ENCODE measurements around the gene EXD3. TPM values are rescaled to one million over a fixed set of nuclear protein-coding genes. Genes with fewer than 3 reads are reported as not detected.

Gene EXD3
- total RNA-seq, 1 experiment from 2014 or later, result 15.3 TPM

- Histone ChIP-seq H3K4me1 (ENCODE audit: insufficient read depth, low read length) (no peaks in the 10 kb centered on the region), H2BK5ac (ENCODE audit: insufficient read length, low read length) (no peak overlapping the region), H3T11ph (ENCODE audit: low read length) (no peak overlapping the region), H3K9me3 (ENCODE audit: control insufficient read depth, low read depth, low read length) (no peaks in the 10 kb centered on the region), H4K91ac (ENCODE audit: insufficient read length, low read depth, low read length) (no peak overlapping the region), H3K23ac (ENCODE audit: insufficient read length, low read depth, low read length) (no peak overlapping the region), H2BK20ac (ENCODE audit: low read depth, low read length, poor library complexity, severe bottlenecking) (no peak overlapping the region), H4K5ac (ENCODE audit: insufficient read length, low read depth, low read length) (no peak overlapping the region), H3K4ac (ENCODE audit: low read depth, low read length) (no peak overlapping the region), H3K79me2 (ENCODE audit: insufficient read depth, low read length) (no peaks in the 10 kb centered on the region), H2AK5ac (ENCODE audit: insufficient read length, low read length) (no peak overlapping the region), H3K23me2 (ENCODE audit: insufficient read length, low read depth, low read length, poor library complexity, severe bottlenecking) (peaks cover 9% of the 10 kb centered on the region), H3K79me1 (ENCODE audit: insufficient read depth, low read depth, low read length, poor library complexity, severe bottlenecking) (no peaks in the 10 kb centered on the region), H2BK120ac (ENCODE audit: low read depth, low read length, poor library complexity, severe bottlenecking) (no peak overlapping the region), H2AFZ (ENCODE audit: low read length) (no peak overlapping the region), H3K18ac (ENCODE audit: insufficient read length, low read depth, low read length) (no peak overlapping the region), H4K8ac (replicated peaks; ENCODE audit: insufficient read length, low read depth, low read length) (no peak overlapping the region), H3K4me2 (ENCODE audit: insufficient read depth, insufficient read length, low read length) (peak overlapping the region; percentile 50), H3K56ac (ENCODE audit: insufficient read length, low read depth, low read length) (no peak overlapping the region), H3K14ac (ENCODE audit: insufficient read depth, low read length) (no peak overlapping the region), H2BK12ac (ENCODE audit: insufficient read length, low read depth, low read length) (no peak overlapping the region), H3K27me3 (ENCODE audit: insufficient read depth, low read length) (no peaks in the 10 kb centered on the region; the same call in 1 of the 2 replicates), H3K9ac (ENCODE audit: extremely low read depth, insufficient read length, low read length) (no peak overlapping the region), H3K27ac (ENCODE audit: insufficient read length, low read depth, low read length) (no peak overlapping the region), H2BK15ac (ENCODE audit: low read depth, low read length) (no peak overlapping the region), H4K20me1 (ENCODE audit: control insufficient read depth, insufficient read depth, insufficient read length) (peaks cover 2% of the 10 kb centered on the region)
- H3K27me3 Mint-ChIP-seq (ENCODE audit: low read depth), result peaks cover 34% of the 10 kb centered on the region
- H3K4me3 Mint-ChIP-seq, result peak overlapping the region; percentile 48 to 69; a peak in 4 of 5 replicates
- H3K4me1 Mint-ChIP-seq, result peaks cover 0 to 2% of the 10 kb centered on the region in 2 experiments; a peak in 1 of 4 replicates
- peak; percentile 94 for DNase-seq
- H3K9me3 Mint-ChIP-seq, result no peaks in the 10 kb centered on the region
- TF ChIP-seq CTCF (conservative IDR thresholded peaks at IDR 0.05), result peak; percentile 44
- no peak overlapping the region for H3K27ac Mint-ChIP-seq
- peaks cover 0 to 4% (median 1%) of the 10 kb centered on the region in 3 experiments; a peak in 4 of 7 replicates for H3K36me3 Mint-ChIP-seq (ENCODE audit: insufficient read depth in 1 of 3, low read depth in 3 of 3)
- no CpG with 5 or more reads among the region's 52 CpGs for WGBS (ENCODE audit: extremely low coverage, insufficient read length, low lambda C conversion rate)
These were observed 38.9 kb upstream of the EXD3 start for GRCh38 chr9:137461663-137462395.
